ENCODE measurements around the gene CAMK2B. TPM values are rescaled to one million over a fixed set of nuclear protein-coding genes. Genes with fewer than 3 reads are reported as not detected.

The CAMK2B gene
- polyA plus RNA-seq (2011; rRNA removed) (0.07 TPM in 1 of 2 replicates, not detected in the other), polyA plus RNA-seq (2017; fragmentation: RNase III; extraction: RNeasy Plus Mini Kit Qiagen cat#74134 plus additional on column Dnase treatment) (0.12 to 0.20 TPM (median 0.17 TPM) in 3 replicates), polyA minus RNA-seq (2011; rRNA and poly(A)+ RNA removed) (not detected in 2 replicates)
- polyA plus RNA-seq (2012; cell fraction: cytosol; rRNA removed) = 0.04 and 0.09 TPM in 2 replicates
- polyA plus RNA-seq (2012; cell fraction: nucleus; rRNA removed) = 0.15 and 0.16 TPM in 2 replicates

DNA sequence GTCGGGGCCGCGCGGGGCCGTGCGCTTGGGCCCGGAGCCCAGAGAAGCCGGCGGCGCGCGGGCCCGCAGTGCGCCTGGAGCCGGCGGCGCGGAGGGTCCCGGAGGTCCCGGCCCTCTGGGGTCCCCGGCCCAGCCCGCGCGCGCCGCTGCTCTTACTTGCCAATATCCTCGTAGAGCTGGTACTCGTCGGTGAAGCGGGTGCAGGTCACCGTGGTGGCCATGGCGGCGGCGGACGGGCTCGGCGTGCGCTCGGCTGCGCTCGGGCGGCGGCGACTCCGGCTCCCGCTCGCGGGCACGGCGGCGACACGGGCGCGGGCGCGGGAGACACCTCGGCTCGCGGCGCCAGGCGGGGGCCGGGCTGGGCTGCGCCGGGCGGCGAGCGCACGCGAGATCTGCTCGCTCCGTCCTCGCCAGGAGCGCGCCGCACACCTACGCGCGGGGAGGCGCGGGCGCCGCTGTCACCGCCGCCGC is at the start of gene CAMK2B:
Gene CAMK2B, minus strand, starts transcription at position 394 of the 471 bp plus-strand sequence. Its CDS starts 173 bp downstream, at position 221.
- ChIA-PET CTCF (no interaction called here), POLR2A (no interaction called here)
- no peaks in the 10 kb centered on the region for H3K9me3 ChIP-seq
- WGBS (ENCODE audit: missing lambda C conversion rate) = no CpG with 5 or more reads among the region's 85 CpGs
- TF ChIP-seq CEBPB (IDR thresholded peaks at IDR 0.05) (no peak), REST (IDR thresholded peaks at IDR 0.05) (no peak), RFX5 (IDR thresholded peaks at IDR 0.05) (no peak), CHD2 (IDR thresholded peaks at IDR 0.05; ENCODE audit: low read length, partially characterized antibody) (no peak), HDAC2 (IDR thresholded peaks at IDR 0.05) (no peak), ESRRA (IDR thresholded peaks at IDR 0.05; ENCODE audit: borderline replicate concordance, low read length) (no peak), ELK1 (IDR thresholded peaks at IDR 0.05; ENCODE audit: low read depth, low read length) (no peak), HEYL (CRISPR knock-in tag; IDR thresholded peaks at IDR 0.05) (no peak), FOXS1 (CRISPR knock-in tag; IDR thresholded peaks at IDR 0.05) (no peak), RARB (CRISPR knock-in tag; IDR thresholded peaks at IDR 0.05) (no peak), NR3C1 (IDR thresholded peaks at IDR 0.05) (no peak), GATA3 (IDR thresholded peaks at IDR 0.05; ENCODE audit: borderline replicate concordance) (no peak), RNF2 (IDR thresholded peaks at IDR 0.05; ENCODE audit: borderline replicate concordance, low read depth) (no peak), ZSCAN20 (CRISPR knock-in tag; IDR thresholded peaks at IDR 0.05) (no peak), BCL3 (IDR thresholded peaks at IDR 0.05) (no peak), EHMT2 (IDR thresholded peaks at IDR 0.05; ENCODE audit: low read depth) (no peak), EHF (CRISPR knock-in tag; IDR thresholded peaks at IDR 0.05) (no peak), ZFP36 (IDR thresholded peaks at IDR 0.05; ENCODE audit: borderline replicate concordance, partially characterized antibody) (no peak), MAFK (IDR thresholded peaks at IDR 0.05; ENCODE audit: partially characterized antibody) (no peak)
- TF ChIP-seq, protein P1, sequence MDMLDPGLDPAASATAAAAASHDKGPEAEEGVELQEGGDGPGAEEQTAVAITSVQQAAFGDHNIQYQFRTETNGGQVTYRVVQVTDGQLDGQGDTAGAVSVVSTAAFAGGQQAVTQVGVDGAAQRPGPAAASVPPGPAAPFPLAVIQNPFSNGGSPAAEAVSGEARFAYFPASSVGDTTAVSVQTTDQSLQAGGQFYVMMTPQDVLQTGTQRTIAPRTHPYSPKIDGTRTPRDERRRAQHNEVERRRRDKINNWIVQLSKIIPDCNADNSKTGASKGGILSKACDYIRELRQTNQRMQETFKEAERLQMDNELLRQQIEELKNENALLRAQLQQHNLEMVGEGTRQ (IDR thresholded peaks at IDR 0.05) = no peak
- peak within 1 kb of the TSS in 1 of 2 experiments; percentile 52; a peak in 2 of 6 replicates for H3K27ac ChIP-seq
- H3K4me2 ChIP-seq = peak within 1 kb of the TSS; percentile 97
- DNase-seq (ENCODE audit: low read depth in 1 of 2, low spot score in 1 of 2) = no peak
- H3K4me3 ChIP-seq = peak within 1 kb of the TSS; percentile 55
- FAIRE-seq = no peak
- peaks cover 3% of the 10 kb centered on the region; the same call in 1 of the 3 replicates for H3K4me1 ChIP-seq
- no peak for ATAC-seq
